ENCODE results near the gene GRIN2C. TPM values are rescaled to one million over a fixed set of nuclear protein-coding genes. Genes with fewer than 3 reads are reported as not detected.
A peak's percentile ranks its signal among the peaks of the same experiment; 100 is the strongest.

The GRIN2C gene
- total RNA-seq, 3 donors from 2014 or later (not counting 1 experiment from before 2014, with no cell fraction given) = not detected

DNA sequence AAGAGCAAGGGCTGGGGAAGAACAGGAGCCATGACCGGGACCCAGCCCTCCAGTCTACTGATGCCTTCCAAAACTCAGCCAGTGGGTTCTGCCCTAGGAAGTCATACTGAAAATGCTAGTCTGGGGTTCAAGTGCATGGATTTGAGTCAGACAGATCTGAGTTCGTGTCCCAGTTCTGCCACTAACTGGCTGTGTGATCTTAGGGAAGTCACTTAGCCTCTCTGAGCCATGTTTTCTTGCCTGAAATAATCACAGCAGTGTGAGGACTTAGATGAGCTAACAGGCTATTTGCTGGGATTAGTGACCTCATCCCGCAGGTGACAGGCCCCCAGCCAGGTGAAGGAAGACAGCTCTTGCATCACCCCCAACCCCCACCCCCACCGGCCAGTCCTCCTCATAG, 4.4 kb downstream of the GRIN2C start:
- Mint-ChIP-seq H3K9me3 (no peaks in the 10 kb centered on the region), H3K4me1 (peaks cover 0 to 26% of the 10 kb centered on the region in 2 donors), H3K4me3 (no peak overlapping the region), H3K36me3 (no peaks in the 10 kb centered on the region), H3K27ac (no peak overlapping the region), H3K27me3 (ENCODE audit: low read depth in 2 of 2) (peaks cover 63 to 70% of the 10 kb centered on the region in 2 donors)
- 83% methylated on average over 4 of the region's 4 CpGs for WGBS (ENCODE audit: insufficient coverage)
- Histone ChIP-seq H3K27me3 (ENCODE audit: control insufficient read depth, insufficient read depth, low read length) (peaks cover 46% of the 10 kb centered on the region), H3K4me3 (ENCODE audit: low read length) (no peak overlapping the region), H3K9me3 (ENCODE audit: control insufficient read depth, insufficient read depth, low read length) (no peaks in the 10 kb centered on the region), H3K36me3 (ENCODE audit: control insufficient read depth, insufficient read depth, low read length) (no peaks in the 10 kb centered on the region), H3K4me1 (ENCODE audit: control insufficient read depth, insufficient read depth, low read length) (peaks cover 18% of the 10 kb centered on the region), H3K27ac (ENCODE audit: low read length) (no peak overlapping the region)
- intact Hi-C loops (cut with micrococcal nuclease) = no loop called here
- no peak for TF ChIP-seq CTCF (IDR thresholded peaks at IDR 0.05)
- DNase-seq (no peak), ATAC-seq (no peak)

- WGBS (ENCODE audit: insufficient coverage) = 88% methylated on average over 17 of the region's 17 CpGs
- intact Hi-C loops (cut with micrococcal nuclease) = no loop called here
- H3K36me3 Mint-ChIP-seq = no peaks in the 10 kb centered on the region
- H3K4me1 ChIP-seq (ENCODE audit: control insufficient read depth, insufficient read depth, low read length) = peaks cover 13% of the 10 kb centered on the region
- H3K27ac Mint-ChIP-seq = no peak overlapping the region
- ATAC-seq (no peak), DNase-seq (no peak)
- peaks cover 42% of the 10 kb centered on the region for H3K27me3 ChIP-seq (ENCODE audit: control insufficient read depth, insufficient read depth, low read length)
- H3K36me3 ChIP-seq (ENCODE audit: control insufficient read depth, insufficient read depth, low read length) = no peaks in the 10 kb centered on the region
- H3K27ac ChIP-seq (ENCODE audit: low read length) = no peak overlapping the region
- no peaks in the 10 kb centered on the region for H3K9me3 Mint-ChIP-seq
- peaks cover 63 to 67% of the 10 kb centered on the region in 2 donors for H3K27me3 Mint-ChIP-seq (ENCODE audit: low read depth in 2 of 2)
- peaks cover 0 to 22% of the 10 kb centered on the region in 2 donors for H3K4me1 Mint-ChIP-seq
- H3K4me3 ChIP-seq (ENCODE audit: low read length) = no peak overlapping the region
- TF ChIP-seq CTCF (IDR thresholded peaks at IDR 0.05) = no peak
- no peaks in the 10 kb centered on the region for H3K9me3 ChIP-seq (ENCODE audit: control insufficient read depth, insufficient read depth, low read length)
- H3K4me3 Mint-ChIP-seq = no peak overlapping the region
Measured at GRCh38 chr17:74854792-74855191, 4.9 kb downstream of the GRIN2C start.

DNA sequence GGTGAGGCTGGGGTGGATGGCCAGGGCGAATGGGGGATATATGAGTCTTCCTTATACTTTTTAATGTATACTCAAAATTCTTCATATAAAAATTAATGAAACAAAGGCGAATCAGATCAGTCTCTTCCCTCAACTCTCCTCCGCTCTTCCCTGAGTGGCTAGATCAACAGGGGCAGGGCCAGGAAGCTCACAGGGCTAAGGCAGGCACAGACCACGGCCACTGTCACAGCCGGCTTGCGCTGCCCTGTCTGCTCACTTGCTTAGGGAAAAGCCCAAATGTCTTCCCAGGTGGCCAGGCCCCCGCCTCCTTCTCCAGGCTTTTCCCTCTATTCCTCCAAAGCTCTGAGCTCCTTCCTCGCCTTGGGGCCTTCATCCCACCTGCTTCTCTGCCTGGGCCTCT, 6.0 kb downstream of the GRIN2C start:
- Mint-ChIP-seq H3K27me3 (ENCODE audit: low read depth in 2 of 2) (peaks cover 56 to 60% of the 10 kb centered on the region in 2 donors), H3K4me3 (no peak overlapping the region), H3K27ac (no peak overlapping the region), H3K36me3 (no peaks in the 10 kb centered on the region), H3K4me1 (peaks cover 0 to 18% of the 10 kb centered on the region in 2 donors), H3K9me3 (no peaks in the 10 kb centered on the region)
- DNase-seq (no peak), ATAC-seq (no peak)
- peaks cover 33% of the 10 kb centered on the region for H3K27me3 ChIP-seq (ENCODE audit: control insufficient read depth, insufficient read depth, low read length)
- no peak overlapping the region for H3K4me3 ChIP-seq (ENCODE audit: low read length)
- H3K4me1 ChIP-seq (ENCODE audit: control insufficient read depth, insufficient read depth, low read length) = peaks cover 8% of the 10 kb centered on the region
- no peak for TF ChIP-seq CTCF (IDR thresholded peaks at IDR 0.05)
- intact Hi-C loops (cut with micrococcal nuclease) = no loop called here
- H3K36me3 ChIP-seq (ENCODE audit: control insufficient read depth, insufficient read depth, low read length) = no peaks in the 10 kb centered on the region
- no peak overlapping the region for H3K27ac ChIP-seq (ENCODE audit: low read length)
- H3K9me3 ChIP-seq (ENCODE audit: control insufficient read depth, insufficient read depth, low read length) = no peaks in the 10 kb centered on the region
- WGBS (ENCODE audit: insufficient coverage) = 86% methylated on average over 7 of the region's 8 CpGs

- Mint-ChIP-seq H3K27ac (no peak overlapping the region), H3K27me3 (ENCODE audit: low read depth in 2 of 2) (peaks cover 50 to 57% of the 10 kb centered on the region in 2 donors), H3K4me3 (peak overlapping the region; percentile 37), H3K4me1 (peaks cover 0 to 18% of the 10 kb centered on the region in 2 donors), H3K9me3 (no peaks in the 10 kb centered on the region), H3K36me3 (no peaks in the 10 kb centered on the region)
- ATAC-seq (no peak), DNase-seq (no peak)
- no peak for TF ChIP-seq CTCF (IDR thresholded peaks at IDR 0.05)
- H3K36me3 ChIP-seq (ENCODE audit: control insufficient read depth, insufficient read depth, low read length) = no peaks in the 10 kb centered on the region
- no peaks in the 10 kb centered on the region for H3K9me3 ChIP-seq (ENCODE audit: control insufficient read depth, insufficient read depth, low read length)
- H3K27ac ChIP-seq (ENCODE audit: low read length) = no peak overlapping the region
- WGBS (ENCODE audit: insufficient coverage) = 11% methylated on average over 9 of the region's 9 CpGs
- intact Hi-C loops (cut with micrococcal nuclease) = no loop called here
- H3K4me3 ChIP-seq (ENCODE audit: low read length) = no peak overlapping the region
- H3K4me1 ChIP-seq (ENCODE audit: control insufficient read depth, insufficient read depth, low read length) = peaks cover 8% of the 10 kb centered on the region
- H3K27me3 ChIP-seq (ENCODE audit: control insufficient read depth, insufficient read depth, low read length) = peaks cover 31% of the 10 kb centered on the region
Measured at GRCh38 chr17:74853048-74853397, 6.7 kb downstream of the GRIN2C start.

Data from natural killer cell (primary cell).